H1 (cell line): Measurements from ENCODE around the gene CASKIN2. TPM values are rescaled to one million over a fixed set of nuclear protein-coding genes. Genes with fewer than 3 reads are reported as not detected.

Experiments
- CTCF ChIA-PET: fragments of 300-600 bp; sonication (Branson Sonifier 250); formaldehyde crosslinking; loops from one replicate; lab custom pipeline; 2021; ENCODE audit not compliant: partially characterized antibody; lab: Charles Lee
- POLR2A ChIA-PET: fragments of 300-600 bp; sonication (Branson Sonifier 250); formaldehyde crosslinking; loops from one replicate; lab custom pipeline; 2021; ENCODE audit warnings: inconsistent platforms; ENCODE audit not compliant: partially characterized antibody; lab: Charles Lee
- DNase-seq, 2 experiments: peaks; one replicate each; pipeline versions ENCODE4 v3.0.0 to v3.0.0-alpha.2; 2010 to 2022; ENCODE audit warnings: low spot score in 2 of 2, low read depth in 1 of 2, mixed read lengths in 1 of 2
- FAIRE-seq: peaks from 2 replicates; lab custom pipeline; 2011; peaks lifted over from hg19 to GRCh38; lab: Jason Lieb, UNC
- H2AFZ ChIP-seq: 2 replicates; pipeline ENCODE4 v1.8.1; 2012; ENCODE audit warnings: low read length, inconsistent platforms
- H2AK5ac ChIP-seq: 2 replicates; pipeline ENCODE4 v1.6.1; 2013; ENCODE audit warnings: low read depth, low read length
- H2BK120ac ChIP-seq: replicated peaks from 2 replicates; pipeline ENCODE3; 2013; ENCODE audit warnings: low read depth, low read length, inconsistent platforms
- H2BK12ac ChIP-seq: 2 replicates; pipeline ENCODE4 v1.6.1; 2013; ENCODE audit warnings: low read depth, low read length
- H2BK15ac ChIP-seq: 2 replicates; pipeline ENCODE4 v1.6.1; 2013; ENCODE audit warnings: low read length
- H2BK20ac ChIP-seq: 2 replicates; pipeline ENCODE4 v1.6.1; 2013; ENCODE audit warnings: low read length
- H2BK5ac ChIP-seq: 2 replicates; pipeline ENCODE4 v1.6.1; 2013; ENCODE audit warnings: low read depth, low read length
- H3K14ac ChIP-seq: 2 replicates; pipeline ENCODE4 v1.6.1; 2013; ENCODE audit warnings: inconsistent platforms; ENCODE audit not compliant: insufficient read length
- H3K18ac ChIP-seq: 2 replicates; pipeline ENCODE4 v1.6.1; 2013; ENCODE audit warnings: low read length; ENCODE audit errors: extremely low read depth
- H3K23ac ChIP-seq: 2 replicates; pipeline ENCODE4 v1.6.1; 2013; ENCODE audit warnings: inconsistent platforms; ENCODE audit not compliant: insufficient read length
- H3K23me2 ChIP-seq: 2 replicates; pipeline ENCODE4 v1.6.1; 2013; ENCODE audit warnings: low read depth, low read length
- H3K27ac ChIP-seq: 2 replicates; pipeline ENCODE4 v1.6.1; 2011; ENCODE audit warnings: low read depth, low read length, inconsistent platforms
- H3K27me3 ChIP-seq, 4 experiments: replicated peaks in 1 of 4; 1 replicate in 1 of 4; 2 replicates in 3 of 4; pipeline versions ENCODE4 v1.6.1 to v1.8.1; 2011 to 2013; ENCODE audit warnings: low read length in 3 of 4, mild to moderate bottlenecking in 3 of 4, inconsistent platforms in 2 of 4, mixed read lengths in 2 of 4, moderate library complexity in 1 of 4; ENCODE audit not compliant: control insufficient read depth in 3 of 4, insufficient read depth in 3 of 4; ENCODE audit errors: extremely low read depth in 1 of 4
- H3K36me3 ChIP-seq, 4 experiments: 2 replicates each; pipeline versions ENCODE4 v1.6.1 to v1.8.1; 2011 to 2013; ENCODE audit warnings: mild to moderate bottlenecking in 4 of 4, low read length in 3 of 4, moderate library complexity in 2 of 4, control low read depth in 1 of 4, inconsistent platforms in 1 of 4; ENCODE audit not compliant: insufficient read depth in 4 of 4, control insufficient read depth in 2 of 4
- H3K4ac ChIP-seq: replicated peaks from 2 replicates; pipeline ENCODE3; 2013; ENCODE audit warnings: low read length, low read depth, mixed read lengths, inconsistent platforms; ENCODE audit not compliant: insufficient read length
- H3K4me1 ChIP-seq, 4 experiments: replicated peaks in 1 of 4; 1 replicate in 1 of 4; 2 replicates in 3 of 4; pipeline versions ENCODE4 v1.6.1 to v1.8.1; 2011 to 2013; ENCODE audit warnings: low read length in 3 of 4, inconsistent platforms in 2 of 4, mixed read lengths in 1 of 4; ENCODE audit not compliant: insufficient read depth in 4 of 4, control insufficient read depth in 3 of 4
- H3K4me2 ChIP-seq, 2 experiments: 2 replicates each; pipeline versions ENCODE4 v1.6.1 to v1.8.1; 2011 to 2013; ENCODE audit warnings: low read depth in 2 of 2, low read length in 2 of 2, control low read depth in 1 of 2, inconsistent platforms in 1 of 2, mild to moderate bottlenecking in 1 of 2; ENCODE audit not compliant: insufficient read depth in 1 of 2
- H3K4me3 ChIP-seq, 4 experiments: fragments of 200-600, 300-600 bp in 1 of 4; sonication (generic), shearing (Covaris generic), sonication (Bioruptor Twin) in 1 of 4; 2 replicates each; pipeline versions ENCODE4 v1.5.1 to v1.8.1; 2011 to 2016; ENCODE audit warnings: low read length in 4 of 4, low read depth in 3 of 4, control low read depth in 2 of 4, inconsistent platforms in 2 of 4, mild to moderate bottlenecking in 2 of 4, mixed read lengths in 1 of 4, moderate library complexity in 1 of 4; ENCODE audit not compliant: insufficient read depth in 2 of 4; ENCODE audit errors: extremely low read depth in 1 of 4
- H3K56ac ChIP-seq: replicated peaks from 2 replicates; pipeline ENCODE3; 2013; ENCODE audit warnings: low read depth, mild to moderate bottlenecking, mixed read lengths, low read length, inconsistent platforms; ENCODE audit not compliant: insufficient read length
- H3K79me1 ChIP-seq: 2 replicates; pipeline ENCODE4 v1.6.1; 2013; ENCODE audit warnings: low read depth, low read length, control low read depth
- H3K79me2 ChIP-seq, 2 experiments: 2 replicates each; pipeline versions ENCODE4 v1.6.1 to v1.8.1; 2012 to 2013; ENCODE audit warnings: low read length in 2 of 2, mild to moderate bottlenecking in 2 of 2, inconsistent platforms in 1 of 2; ENCODE audit not compliant: insufficient read depth in 2 of 2, control insufficient read depth in 1 of 2
- H3K9ac ChIP-seq, 4 experiments: replicated peaks in 1 of 4; 1 replicate in 1 of 4; 2 replicates in 3 of 4; pipeline versions ENCODE4 v1.6.1 to v1.8.1; 2011 to 2013; ENCODE audit warnings: low read depth in 3 of 4, low read length in 3 of 4, control low read depth in 2 of 4, mild to moderate bottlenecking in 2 of 4, moderate library complexity in 2 of 4, inconsistent platforms in 1 of 4; ENCODE audit errors: extremely low read depth in 1 of 4
- H3K9me3 ChIP-seq, 2 experiments: 2 replicates each; pipeline versions ENCODE4 v1.6.1 to v1.8.1; 2012 to 2013; ENCODE audit warnings: mild to moderate bottlenecking in 2 of 2, moderate library complexity in 2 of 2, control low read depth in 1 of 2, inconsistent platforms in 1 of 2, low read depth in 1 of 2, low read length in 1 of 2, mixed read lengths in 1 of 2; ENCODE audit not compliant: insufficient read depth in 2 of 2
- H4K20me1 ChIP-seq, 2 experiments: replicated peaks in 1 of 2; 2 replicates each; pipeline versions ENCODE3 to v1.8.1; 2011 to 2013; ENCODE audit warnings: inconsistent platforms in 2 of 2, low read length in 2 of 2, mild to moderate bottlenecking in 1 of 2; ENCODE audit not compliant: insufficient read depth in 2 of 2, control insufficient read depth in 1 of 2
- H4K5ac ChIP-seq: 2 replicates; pipeline ENCODE4 v1.6.1; 2013; ENCODE audit warnings: low read length, low read depth, mixed read lengths, inconsistent platforms; ENCODE audit not compliant: insufficient read length
- H4K8ac ChIP-seq: 2 replicates; pipeline ENCODE4 v1.8.0; 2013; ENCODE audit warnings: mild to moderate bottlenecking, moderate library complexity, low read length, inconsistent platforms; ENCODE audit not compliant: insufficient read depth; ENCODE audit errors: extremely low read depth
- H4K91ac ChIP-seq: replicated peaks from 2 replicates; pipeline ENCODE3; 2013; ENCODE audit warnings: low read length, mixed read lengths, inconsistent platforms; ENCODE audit not compliant: insufficient read length
- CHD2 ChIP-seq: IDR thresholded peaks from 2 replicates; pipeline ENCODE4 v1.6.1; 2012; ENCODE audit warnings: low read length, improper control_type of control experiment
- CREB1 ChIP-seq: IDR thresholded peaks from 2 replicates; pipeline ENCODE4 v1.6.1; 2012; ENCODE audit warnings: inconsistent platforms
- CTBP2 ChIP-seq: IDR thresholded peaks from 2 replicates; pipeline ENCODE4 v1.7.0; 2011; ENCODE audit warnings: borderline replicate concordance, mild to moderate bottlenecking, moderate library complexity, mixed read lengths, low read length; ENCODE audit not compliant: insufficient read depth, insufficient read length
- EP300 ChIP-seq, 2 experiments: IDR thresholded peaks; 1 replicate in 1 of 2; 2 replicates in 1 of 2; pipeline ENCODE4 v1.6.1; 2011 to 2012; ENCODE audit warnings: low read depth in 2 of 2, low read length in 2 of 2, mild to moderate bottlenecking in 2 of 2, borderline replicate concordance in 1 of 2, inconsistent platforms in 1 of 2, moderate library complexity in 1 of 2
- HDAC6 ChIP-seq: IDR thresholded peaks from one replicate; pipeline ENCODE4 v1.7.1; 2012; ENCODE audit warnings: low read depth, mild to moderate bottlenecking, inconsistent platforms, low read length, moderate library complexity
- KDM4A ChIP-seq: IDR thresholded peaks from one replicate; pipeline ENCODE4 v1.7.1; 2012; ENCODE audit warnings: low read depth, mild to moderate bottlenecking, moderate library complexity, low read length, inconsistent platforms; ENCODE audit not compliant: severe bottlenecking
- MAFK ChIP-seq: IDR thresholded peaks from 2 replicates; pipeline ENCODE4 v1.6.1; 2012; ENCODE audit warnings: low read depth, mild to moderate bottlenecking, improper control_type of control experiment, low read length
- MAX ChIP-seq: IDR thresholded peaks from 2 replicates; pipeline ENCODE4 v1.6.1; 2012; ENCODE audit warnings: inconsistent platforms
- POLR2A ChIP-seq, 2 experiments: IDR thresholded peaks; 1 replicate in 1 of 2; 2 replicates in 1 of 2; pipeline ENCODE4 v1.6.1; 2011; ENCODE audit warnings: low read depth in 2 of 2, low read length in 2 of 2, mild to moderate bottlenecking in 2 of 2; ENCODE audit errors: control extremely low read depth in 1 of 2
- RAD21 ChIP-seq, 2 experiments: IDR thresholded peaks in 1 of 2; conservative IDR thresholded peaks in 1 of 2; 2 replicates each; pipeline ENCODE4 v1.6.1; 2011; ENCODE audit warnings: low read depth in 2 of 2, low read length in 2 of 2, improper control_type of control experiment in 1 of 2, inconsistent platforms in 1 of 2, mild to moderate bottlenecking in 1 of 2, moderate library complexity in 1 of 2
- SIN3A ChIP-seq, 2 experiments: IDR thresholded peaks in 1 of 2; conservative IDR thresholded peaks in 1 of 2; 2 replicates each; pipeline ENCODE4 v1.6.1; 2011 to 2012; ENCODE audit warnings: low read length in 2 of 2, improper control_type of control experiment in 1 of 2, low read depth in 1 of 2, mild to moderate bottlenecking in 1 of 2
- SP1 ChIP-seq: IDR thresholded peaks from 2 replicates; pipeline ENCODE4 v1.6.1; 2011; ENCODE audit warnings: low read depth, low read length
- WGBS, 2 experiments: shearing (Covaris generic) in 1 of 2; methylation state at CpG; one replicate each; pipeline versions ENCODE4 v1.1.6 to v1.1.7; 2013 to 2015; ENCODE audit warnings: low lambda C conversion rate in 2 of 2, mixed read lengths in 2 of 2, inconsistent platforms in 1 of 2, low coverage in 1 of 2, missing lambda C conversion rate in 1 of 2; ENCODE audit not compliant: insufficient replicate concordance in 2 of 2, insufficient coverage in 1 of 2, insufficient read length in 1 of 2; ENCODE audit errors: extremely low coverage in 1 of 2, missing lambda C conversion rate in 1 of 2; 5-methylcytosine and 5-hydroxymethylcytosine counted together
- polyA plus RNA-seq, 7 experiments: library from polyadenylated mRNA; depleted of rRNA in 3 of 7; stranded (reverse) in 5 of 7; unstranded in 2 of 7; fragments of >200 nt in 5 of 7; fragments of 200-250 nt in 2 of 7; gene quantifications; 1 replicate in 5 of 7; 2 replicates in 1 of 7; 4 replicates in 1 of 7; pipeline versions ENCODE4 v1.2.1 to v1.2.3, GENCODE V29; 2011 to 2013; ENCODE audit warnings: missing spikeins in 2 of 7, mixed read lengths in 2 of 7
- total RNA-seq: library from RNA; stranded (reverse); fragmentation: NEBNext Ultra II Directional; extraction: Animal tissue kit (Norgen Biotek cat#: 25700); gene quantifications from 2 replicates; pipeline ENCODE4 v1.2.1, GENCODE V29; 2021

Gene CASKIN2
- total and polyA plus RNA-seq, 2 of the 8 experiments (the other 6 are each of a cell fraction or from before 2014, with no cell fraction given): 6.7 to 32.3 TPM

DNA sequence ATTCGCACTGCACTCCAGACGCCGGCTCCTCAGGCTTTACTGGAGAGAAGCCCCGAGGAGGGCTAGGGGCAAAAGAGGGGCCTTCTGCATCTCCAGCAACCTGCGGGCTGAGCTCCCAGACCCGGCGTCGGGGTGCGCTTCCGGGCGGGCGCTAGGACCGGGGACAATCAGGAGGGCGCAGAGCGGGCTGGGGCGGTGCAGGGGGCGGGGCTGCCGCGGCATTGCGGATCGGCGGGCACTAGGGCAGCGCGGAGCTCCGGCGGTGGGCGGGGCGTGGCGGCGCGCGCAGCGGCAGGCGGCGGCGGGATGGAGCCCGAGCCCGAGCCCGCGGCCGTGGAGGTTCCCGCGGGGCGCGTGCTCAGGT lies 900 bp upstream of the CASKIN2 start, which contains the start of gene TSEN54:
TSS of gene TSEN54 (plus strand) at position 274 of the 364 bp plus-strand sequence. CDS start at position 307, 33 bp downstream.
- ChIA-PET POLR2A (interaction anchor here (0.7 to 2.5 kb wide), 9 partner anchors 9 to 74 kb away, joined by 3 to 23 read pairs (median 4); partner anchors contain the start of gene LLGL2), CTCF (interaction anchor here (0.6 to 3.3 kb wide), 21 partner anchors 9 to 595 kb away, joined by 3 to 18 read pairs (median 4); partner anchors contain the start of genes LLGL2, SLC25A19, SMIM5 and WBP2)
- H3K4me3 ChIP-seq: peak within 1 kb of the TSS; percentile 79 to 92 (median 82)
- H4K5ac ChIP-seq: peak within 1 kb of the TSS; percentile 97
- no peak within 1 kb of the TSS for H4K8ac ChIP-seq
- no peak within 1 kb of the TSS for H2BK20ac ChIP-seq
- H3K23me2 ChIP-seq: peaks cover 18% of the 10 kb centered on the region
- peaks cover 0 to 14% (median 8%) of the 10 kb centered on the region in 4 experiments; a peak in 6 of 7 replicates for H3K4me1 ChIP-seq
- H2AFZ ChIP-seq: peak within 1 kb of the TSS; percentile 66; the same call in 1 of the 2 replicates
- H3K27ac ChIP-seq: no peak within 1 kb of the TSS; the same call in 1 of the 2 replicates
- peaks cover 0 to 16% of the 10 kb centered on the region in 2 experiments; a peak in 1 of 4 replicates for H3K79me2 ChIP-seq
- H4K91ac ChIP-seq: peak within 1 kb of the TSS; percentile 54
- H3K9me3 ChIP-seq: no peaks in the 10 kb centered on the region
- H2AK5ac ChIP-seq: no peak within 1 kb of the TSS
- peaks cover 2 to 31% of the 10 kb centered on the region in 2 experiments for H4K20me1 ChIP-seq
- no peak within 1 kb of the TSS for H2BK15ac ChIP-seq
- H2BK120ac ChIP-seq: no peak within 1 kb of the TSS
- H3K4ac ChIP-seq: no peak within 1 kb of the TSS
- DNase-seq: peak in 1 of 2 experiments; percentile 93
- H2BK12ac ChIP-seq: no peak within 1 kb of the TSS
- H3K23ac ChIP-seq: no peak within 1 kb of the TSS
- no peak within 1 kb of the TSS for H3K56ac ChIP-seq
- H3K9ac ChIP-seq: peak within 1 kb of the TSS in 2 of 4 experiments; percentile 13 to 31; a peak in 2 of 7 replicates
- H2BK5ac ChIP-seq: peak within 1 kb of the TSS; percentile 82; the same call in 1 of the 2 replicates
- no peak within 1 kb of the TSS for H3K14ac ChIP-seq
- no peaks in the 10 kb centered on the region for H3K27me3 ChIP-seq
- peak within 1 kb of the TSS; percentile 86 to 99 for H3K4me2 ChIP-seq
- peaks cover 0 to 12% (median 4%) of the 10 kb centered on the region in 4 experiments; a peak in 3 of 8 replicates for H3K36me3 ChIP-seq
- peak within 1 kb of the TSS; percentile 97 for H3K18ac ChIP-seq
- H3K79me1 ChIP-seq: peaks cover 3% of the 10 kb centered on the region
- FAIRE-seq: no peak
- WGBS, 2 experiments: 0% methylated on average over 15 of the region's 45 CpGs; no CpG with 5 or more reads in 1 of the 2 experiments
- 0 out of 3 replicates have a peak, but pooled peaks of 1 of the 2 experiments have one; percentile 13 for TF ChIP-seq EP300 (IDR thresholded peaks at IDR 0.05; ENCODE audit: borderline replicate concordance in 1 of 2, low read depth in 2 of 2, low read length in 2 of 2)
- TF ChIP-seq KDM4A: peak; percentile 53
- no peak for TF ChIP-seq HDAC6
- TF ChIP-seq CREB1: peak; percentile 72
- TF ChIP-seq MAX: peak; percentile 63; the same call in 1 of the 2 replicates
- TF ChIP-seq RAD21 (IDR thresholded peaks at IDR 0.05 in 1 of 2, conservative IDR thresholded peaks at IDR 0.05 in 1 of 2; ENCODE audit: low read depth in 2 of 2, low read length in 2 of 2): no peak
- peak; percentile 78 for TF ChIP-seq SP1
- TF ChIP-seq CHD2: no peak
- TF ChIP-seq CTBP2: no peak
- no peak for TF ChIP-seq POLR2A (IDR thresholded peaks at IDR 0.05; ENCODE audit: control extremely low read depth in 1 of 2, low read depth in 2 of 2, low read length in 2 of 2)
- TF ChIP-seq MAFK: no peak
- TF ChIP-seq SIN3A (conservative IDR thresholded peaks at IDR 0.05 in 1 of 2, IDR thresholded peaks at IDR 0.05 in 1 of 2; ENCODE audit: low read depth in 1 of 2, low read length in 2 of 2): 0 out of 4 replicates have a peak, but pooled peaks of 1 of the 2 experiments have one; percentile 13
